NCI-H774 (cell line): ENCODE measurements around the gene AGMO.
A peak's percentile ranks its signal among the peaks of the same experiment; 100 is the strongest.

Experiments
- DNase-seq: peaks from one replicate; lab custom pipeline; 2025; lab: John Stamatoyannopoulos, UW

The AGMO gene

DNA sequence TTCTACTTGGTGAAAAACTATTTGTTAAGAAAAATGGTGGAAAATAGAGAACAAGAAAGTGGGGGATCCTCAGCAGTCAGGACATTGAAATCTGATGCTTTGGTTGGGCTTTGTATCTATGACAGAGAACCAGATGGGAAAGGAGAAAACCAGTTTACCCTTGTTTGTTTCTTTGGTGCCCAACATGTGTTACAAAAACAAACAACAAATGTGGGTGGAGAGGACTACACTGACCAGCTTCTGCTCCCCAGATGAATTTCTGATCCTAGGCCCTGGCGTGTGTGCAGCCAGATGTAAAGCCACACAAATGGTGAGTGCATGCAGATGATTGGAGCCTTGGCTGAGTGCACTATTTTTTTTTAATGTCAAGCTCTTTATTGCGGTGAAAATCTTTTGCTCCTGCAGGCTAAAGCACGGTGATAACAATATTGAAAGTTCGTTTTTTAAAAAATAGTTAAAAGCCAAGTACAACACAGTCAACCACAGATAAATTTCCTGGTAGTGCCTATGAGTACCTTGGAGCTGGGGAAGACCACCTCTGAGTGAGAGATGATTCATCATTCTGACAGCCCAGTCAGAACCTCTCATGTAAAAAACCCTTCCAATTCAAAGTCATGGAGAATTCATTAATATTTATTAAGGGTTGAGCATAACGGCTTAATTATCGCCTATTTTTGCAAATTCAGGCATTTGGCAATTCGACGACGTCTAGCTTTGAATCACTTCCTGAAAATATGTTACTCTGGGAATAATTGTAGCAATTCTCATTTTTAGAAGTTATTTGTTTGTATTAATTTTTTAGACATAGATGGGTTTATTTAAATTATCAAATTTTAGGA, 163.7 kb downstream of the AGMO start:
- DNase-seq = no peak

DNA sequence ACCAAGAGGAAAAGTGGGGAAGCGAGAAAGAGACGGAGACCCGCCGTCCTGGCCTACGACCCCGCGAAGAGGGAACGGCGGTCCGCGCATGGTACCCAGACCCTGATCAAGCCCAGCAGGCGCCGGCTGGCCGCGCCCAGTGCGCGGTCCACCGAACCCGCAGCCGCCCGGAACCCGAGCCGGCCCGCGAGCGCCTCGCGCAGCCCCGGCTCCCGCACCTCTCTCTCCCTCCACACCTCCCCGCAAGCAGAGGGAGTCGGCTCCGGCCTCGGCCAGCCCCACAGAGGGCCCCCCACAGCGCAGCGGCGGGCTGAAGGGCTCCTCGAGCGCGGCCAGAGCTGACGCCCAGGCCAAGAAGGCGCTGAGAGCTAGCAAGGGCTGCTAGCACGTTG, 164.7 kb downstream of the AGMO start:
- DNase-seq = no peak

DNA sequence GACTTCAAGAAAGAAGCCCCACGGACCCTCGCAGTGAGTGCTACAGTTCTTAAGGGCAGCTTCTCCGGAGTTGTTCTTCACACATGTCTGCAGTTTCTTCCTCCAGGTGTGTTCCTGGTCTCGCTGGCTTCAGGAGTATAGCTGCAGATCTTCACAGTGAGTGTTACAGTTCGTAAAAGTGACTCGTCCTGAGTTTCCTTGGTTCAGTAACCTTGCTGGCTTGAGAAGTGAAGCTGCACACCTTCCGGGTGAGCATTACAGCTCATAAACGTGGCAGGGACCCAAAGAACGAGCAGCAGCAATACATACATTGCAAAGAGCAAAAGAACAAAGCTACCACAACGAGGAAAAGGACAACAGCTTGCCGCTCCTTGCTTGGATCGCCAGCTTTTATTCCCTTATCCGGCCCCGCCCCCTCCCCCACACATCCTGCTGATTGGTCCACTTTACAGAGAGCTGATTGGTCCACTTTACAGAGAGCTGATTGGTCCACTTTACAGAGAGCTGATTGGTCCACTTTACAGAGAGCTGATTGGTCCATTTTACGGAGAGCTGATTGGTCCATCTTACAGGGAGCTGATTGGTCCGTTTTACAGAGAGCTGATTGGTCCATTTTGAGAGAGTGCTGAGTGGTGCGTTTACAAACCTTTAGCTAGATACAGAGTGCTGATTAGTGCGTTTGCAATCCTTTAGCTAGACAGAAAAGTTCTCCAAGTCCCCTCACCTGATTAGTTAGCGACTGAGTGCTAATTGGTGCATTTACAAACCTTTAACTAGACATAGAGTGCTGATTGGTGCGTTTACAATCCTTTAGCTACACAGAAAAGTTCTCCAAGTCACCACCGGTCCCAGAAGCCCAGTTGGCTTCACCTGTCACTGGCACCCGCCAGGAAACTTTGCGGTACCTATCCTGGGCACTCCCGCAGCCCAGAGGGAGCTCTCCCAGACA, 165.3 kb downstream of the AGMO start:
- no peak for DNase-seq

DNA sequence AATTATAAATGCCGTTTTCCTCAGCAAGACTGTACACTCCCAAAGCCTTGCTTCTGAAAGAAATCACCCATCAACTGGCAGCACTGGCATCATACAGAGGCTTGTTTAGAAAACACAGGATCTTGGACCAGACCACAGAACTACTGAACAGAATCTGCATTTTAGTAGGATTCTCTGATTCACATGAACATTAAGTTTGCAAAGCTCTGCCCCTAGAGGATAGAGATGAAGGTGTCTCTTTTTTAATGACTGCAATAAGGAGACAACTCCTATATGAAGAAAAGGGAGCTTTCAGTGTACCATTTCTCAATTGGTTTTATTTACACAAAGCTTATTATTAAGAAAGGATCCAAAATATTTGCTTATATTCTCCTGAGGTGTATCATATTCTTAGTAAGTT, 172.7 kb downstream of the AGMO start:
- DNase-seq = no peak

DNA sequence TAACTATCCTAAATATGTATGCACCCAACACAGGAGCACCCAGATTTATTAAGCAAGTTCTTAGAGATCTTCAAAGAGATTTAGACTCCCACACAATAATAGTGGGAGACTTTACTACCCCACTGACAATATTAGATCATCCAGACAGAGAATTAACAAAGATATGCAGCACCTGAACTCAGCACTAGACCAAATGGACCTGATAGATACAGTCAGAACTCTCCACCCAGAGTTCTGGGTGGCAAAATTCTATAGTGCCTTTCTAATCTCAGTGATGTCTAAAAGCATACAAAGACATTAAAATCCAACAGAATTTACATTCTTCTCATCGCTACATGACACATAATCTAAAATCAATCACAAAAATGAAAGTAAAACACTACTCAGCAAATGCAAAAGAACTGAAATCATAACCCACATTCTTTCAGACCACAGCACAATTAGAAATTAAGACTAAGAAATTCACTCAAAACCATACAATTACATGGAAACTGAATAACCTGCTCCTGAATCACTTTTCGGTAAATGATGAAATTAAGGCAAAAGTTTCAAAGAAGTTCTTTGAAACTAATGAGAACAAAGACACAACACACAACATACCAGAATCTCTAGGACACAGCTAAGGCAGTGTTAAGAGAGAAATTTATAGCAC, 183.2 kb downstream of the AGMO start:
- DNase-seq = no peak

DNA sequence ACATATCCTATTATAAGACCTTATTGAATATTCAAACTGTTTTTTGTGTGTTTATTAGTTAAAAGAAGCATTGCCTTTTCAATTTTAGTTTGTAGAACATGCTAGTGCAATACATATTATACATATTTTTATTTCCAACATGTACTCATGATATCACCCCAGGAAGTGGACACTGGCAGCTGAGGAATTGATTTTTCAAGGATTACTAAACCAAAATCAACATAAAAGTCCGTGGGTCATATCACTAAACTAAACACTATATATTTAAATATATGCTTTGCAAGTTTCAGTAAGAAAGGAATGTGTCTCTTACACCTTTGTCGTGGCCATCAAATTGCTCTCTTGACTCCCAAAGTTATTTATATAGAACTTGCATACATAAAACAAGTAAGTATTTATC, 185.2 kb downstream of the AGMO start:
- no peak for DNase-seq

DNA sequence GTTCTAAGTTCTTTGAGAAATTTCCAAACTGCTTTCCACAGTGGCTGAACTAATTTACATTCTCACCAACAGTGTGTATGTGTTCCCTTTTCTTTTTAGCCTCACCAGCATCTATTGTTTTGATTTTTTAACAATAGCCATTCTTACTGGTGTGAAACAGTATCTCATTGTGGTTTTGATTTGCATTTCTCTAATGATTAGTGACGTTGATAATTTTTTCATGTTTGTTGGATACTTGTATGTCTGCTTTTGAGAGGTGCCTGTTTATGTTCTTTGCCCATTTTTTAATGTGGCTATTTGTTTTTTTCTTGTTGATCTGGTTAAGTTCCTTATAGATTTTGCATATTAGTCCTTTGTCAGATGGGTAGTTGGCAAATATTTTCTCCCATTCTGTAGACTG, 191.4 kb downstream of the AGMO start:
- DNase-seq = no peak

DNA sequence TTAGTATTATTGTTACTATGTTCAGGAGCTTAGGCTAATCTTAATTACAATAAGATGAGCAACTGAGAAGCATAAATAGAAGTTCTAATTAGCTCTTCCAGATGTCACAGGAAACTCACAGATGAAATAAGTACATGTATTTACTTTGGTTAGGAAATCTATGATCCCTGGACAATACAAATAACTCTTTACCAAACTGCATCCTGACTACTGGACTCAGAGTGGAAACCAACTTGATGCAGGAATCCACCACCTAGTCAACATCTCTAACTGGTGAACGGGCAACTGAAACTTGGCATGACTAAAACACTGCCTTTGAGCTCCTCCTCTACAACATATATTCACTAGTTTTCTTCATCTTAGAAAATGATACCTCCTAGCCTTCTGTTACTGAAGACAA, 193.2 kb downstream of the AGMO start:
- no peak for DNase-seq

DNA sequence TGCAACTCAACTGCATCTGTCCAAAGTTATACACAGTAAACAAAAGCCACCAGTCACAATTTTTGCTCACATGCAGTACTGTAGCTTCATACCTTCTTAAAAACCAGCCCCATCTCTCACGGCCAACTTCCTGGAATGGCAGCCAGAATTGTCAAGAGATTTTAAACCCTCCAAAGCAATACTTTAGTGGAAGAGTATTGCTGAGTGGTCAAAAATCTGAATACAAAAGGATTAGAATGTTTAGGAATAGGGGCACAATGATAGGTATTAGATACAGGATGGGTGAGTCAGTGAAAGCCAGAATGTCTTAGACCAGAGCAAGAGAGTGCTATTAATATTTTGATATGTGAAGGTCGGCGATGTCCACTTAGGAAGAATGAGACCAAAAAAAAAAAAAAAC, 193.9 kb downstream of the AGMO start:
- no peak for DNase-seq

DNA sequence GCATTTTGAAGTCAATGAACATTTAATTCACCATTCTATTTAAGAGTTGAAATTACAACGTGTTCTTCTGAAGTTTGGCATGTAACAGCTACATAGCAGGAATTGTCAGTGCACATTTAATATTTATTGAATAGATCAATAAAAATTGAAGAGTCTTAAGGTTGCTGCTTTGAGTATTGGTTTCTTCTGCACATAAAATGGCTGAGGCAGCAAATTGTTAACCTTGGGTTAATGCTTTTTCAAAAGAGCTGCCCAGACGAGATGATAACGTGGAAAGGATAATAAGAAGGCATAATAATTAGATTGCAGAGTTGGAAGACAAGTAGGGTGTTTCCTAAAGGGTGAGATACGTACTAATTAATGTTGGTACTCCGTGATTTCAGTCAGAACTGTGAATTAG, 203.7 kb downstream of the AGMO start:
- DNase-seq = no peak

DNA sequence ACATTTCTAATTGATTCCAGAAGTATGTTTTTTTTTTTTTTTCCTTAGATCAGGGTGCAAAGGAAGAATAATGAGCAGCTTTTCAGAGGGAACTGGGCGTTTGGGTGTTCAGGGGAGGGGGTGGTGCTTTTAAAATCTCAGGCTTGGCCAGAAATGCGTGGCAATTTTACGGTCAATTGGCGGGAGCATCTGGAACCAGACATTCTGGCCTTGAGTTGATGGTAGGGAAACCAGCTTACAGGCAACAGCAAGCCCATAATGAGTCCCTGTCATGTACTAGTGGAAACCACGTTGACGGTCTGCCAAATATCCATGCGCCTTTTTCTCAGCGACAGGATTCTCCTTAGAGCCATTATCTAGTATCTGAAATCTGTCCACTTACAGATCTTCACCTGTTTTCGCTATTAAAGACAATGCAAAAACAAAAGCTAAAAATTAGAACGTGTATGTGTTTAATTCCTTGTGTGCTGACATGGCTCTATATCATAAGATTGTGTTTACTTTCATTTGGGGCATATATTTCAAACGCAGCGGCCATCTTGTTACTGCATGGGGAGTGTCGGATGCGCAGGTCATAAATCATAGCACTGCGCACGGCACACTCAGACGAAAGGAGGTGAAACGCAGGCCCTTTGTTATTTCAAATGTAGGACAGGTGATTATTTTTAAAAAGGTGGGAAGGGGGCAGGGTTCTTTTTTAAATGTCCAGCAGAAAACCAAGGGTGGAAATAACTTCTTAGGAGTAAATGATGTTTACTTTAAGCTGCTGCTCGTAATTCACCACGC, 209.2 kb downstream of the AGMO start:
- DNase-seq = no peak

DNA sequence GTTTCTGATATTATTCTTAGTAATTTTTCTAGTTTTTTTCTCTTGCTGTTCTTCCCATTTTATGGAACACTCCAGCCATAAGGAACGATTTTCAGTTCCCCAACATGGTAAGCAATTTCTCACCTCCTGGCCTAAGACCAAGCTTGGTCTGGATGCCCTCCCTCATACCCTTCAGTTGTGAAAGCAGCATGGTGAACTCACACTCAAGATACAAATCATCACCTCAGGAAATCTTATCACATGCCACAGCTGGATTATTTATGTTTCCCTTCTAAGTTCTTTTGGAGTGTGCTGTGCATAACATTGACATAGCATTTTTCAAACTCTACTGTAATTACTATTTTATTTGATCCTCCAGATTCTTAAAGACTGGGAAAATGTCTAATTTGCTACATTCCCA, 216.6 kb downstream of the AGMO start:
- no peak for DNase-seq

DNA sequence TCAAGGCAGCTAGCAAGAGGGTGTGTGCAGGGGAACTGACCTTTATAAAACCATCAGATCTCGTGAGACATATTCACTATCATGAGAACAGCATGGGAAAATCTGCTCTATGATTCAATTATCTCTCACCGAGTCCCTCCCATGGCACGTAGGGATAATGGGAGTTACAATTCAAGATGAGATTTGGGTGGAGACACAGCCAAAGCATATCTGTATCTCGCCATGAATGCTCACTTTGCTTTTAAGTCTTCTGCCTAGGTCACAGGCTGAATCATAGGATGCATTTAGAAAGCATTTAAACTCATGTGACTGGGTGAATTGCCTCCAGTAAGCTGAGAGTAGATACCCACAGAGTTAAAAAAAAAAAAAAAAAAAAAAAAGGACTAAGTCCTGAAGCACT, 220.0 kb downstream of the AGMO start:
- DNase-seq = no peak

DNA sequence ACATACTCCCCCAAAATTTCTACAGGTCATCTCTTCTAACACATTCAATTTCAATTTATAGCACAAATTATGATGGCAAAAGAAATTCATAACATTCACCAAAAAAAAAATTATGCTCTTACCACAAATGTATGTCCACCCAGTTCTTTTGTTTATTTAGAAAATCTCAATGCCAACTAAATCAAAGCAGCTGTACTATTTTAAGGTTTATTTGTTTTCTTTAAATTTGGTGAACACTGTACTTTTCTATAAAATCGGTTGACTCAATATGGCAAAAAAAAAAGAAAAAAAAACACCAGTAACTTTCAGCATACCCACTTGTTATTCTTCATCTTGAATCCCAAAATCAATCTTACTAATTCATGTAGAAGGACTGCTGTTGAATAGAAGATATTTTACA, 225.7 kb downstream of the AGMO start:
- DNase-seq = no peak

DNA sequence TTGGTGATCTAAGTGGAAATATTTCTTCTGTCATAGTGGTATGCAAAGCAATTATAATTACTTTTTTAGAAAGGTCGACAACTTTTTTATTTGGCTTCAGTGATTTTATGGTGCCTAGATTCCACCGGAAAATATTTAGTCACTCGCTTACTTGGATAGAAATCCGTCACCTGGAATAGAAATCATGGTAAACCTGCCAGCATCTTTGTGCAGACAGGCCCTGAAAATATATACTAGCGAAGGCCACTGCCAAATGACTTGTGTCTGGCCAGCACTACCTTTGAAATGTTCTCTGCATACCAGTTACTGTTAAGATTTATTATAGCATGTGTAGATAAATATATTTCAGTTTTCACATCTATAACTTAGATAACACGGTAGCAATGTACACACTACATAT, 226.4 kb downstream of the AGMO start:
- no peak for DNase-seq

DNA sequence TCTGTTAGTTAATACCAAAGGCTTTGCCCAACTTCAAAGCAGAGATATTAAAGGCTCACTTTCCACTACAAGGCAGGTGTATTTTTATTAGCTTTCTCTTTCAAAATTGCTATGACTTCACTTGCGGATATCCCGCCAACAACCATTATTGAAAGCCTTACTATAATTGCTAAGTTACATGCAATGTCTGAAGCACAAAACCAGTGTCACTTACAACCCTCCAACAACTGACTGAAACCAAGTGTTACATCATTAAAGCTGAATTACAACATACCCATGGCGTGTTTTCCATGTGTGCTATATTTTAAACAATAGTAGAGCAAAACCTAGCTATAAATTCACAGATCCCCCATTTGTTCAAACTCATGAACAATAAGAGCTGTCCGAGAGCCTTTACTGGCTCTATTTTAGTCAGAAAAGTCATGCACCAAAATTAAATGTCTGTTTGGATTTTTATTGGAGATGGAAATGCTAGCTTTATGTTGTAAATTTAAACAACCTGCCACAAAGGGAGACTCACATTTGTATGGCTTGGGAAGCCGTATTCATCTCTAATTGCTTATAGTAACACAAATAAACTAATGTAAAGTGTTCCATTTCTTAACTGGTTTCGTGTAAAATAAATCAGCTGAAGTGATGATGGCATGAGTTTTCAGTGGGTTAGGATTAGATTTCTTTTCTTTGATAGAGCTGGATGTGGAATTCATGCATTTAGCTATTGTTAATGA, 227.1 kb downstream of the AGMO start:
- DNase-seq = peak; percentile 70

DNA sequence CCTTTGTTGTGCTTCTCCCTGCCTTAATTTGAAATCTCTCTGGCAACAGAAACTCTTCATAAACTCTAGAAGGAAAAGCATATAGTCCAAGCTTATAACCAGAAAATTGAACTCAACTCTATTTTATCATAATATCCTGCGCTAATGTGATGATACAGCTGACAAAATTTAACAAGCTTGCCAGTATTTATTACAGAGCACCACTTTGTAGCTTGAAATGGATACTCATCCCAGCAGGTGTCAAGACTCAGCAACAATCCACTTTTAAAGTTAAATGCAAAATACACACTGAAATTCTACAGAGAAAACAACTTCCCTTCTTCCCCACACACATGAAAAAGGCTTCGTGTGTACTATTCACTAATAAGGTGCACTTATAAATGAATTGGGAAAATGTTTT, 228.9 kb downstream of the AGMO start:
- no peak for DNase-seq

DNA sequence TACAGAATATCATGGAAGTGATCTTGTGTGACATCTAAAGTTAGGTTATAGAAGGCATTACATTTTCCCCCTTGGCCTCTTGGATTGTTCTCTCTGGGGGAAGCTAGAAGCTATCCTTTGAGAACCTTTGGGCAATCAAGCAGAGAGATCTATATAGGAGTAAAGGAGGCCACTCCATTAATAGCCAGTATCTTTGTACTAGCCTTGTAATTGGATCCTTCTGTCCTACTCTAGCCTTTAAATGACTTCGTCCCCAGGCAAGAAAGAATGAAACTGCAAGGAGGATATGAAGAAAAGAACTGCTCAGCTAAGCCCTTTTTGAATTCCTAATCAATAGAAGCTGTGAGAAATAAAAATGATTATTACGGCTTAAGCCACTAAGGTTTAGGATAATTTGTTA, 230.9 kb downstream of the AGMO start:
- DNase-seq = no peak

DNA sequence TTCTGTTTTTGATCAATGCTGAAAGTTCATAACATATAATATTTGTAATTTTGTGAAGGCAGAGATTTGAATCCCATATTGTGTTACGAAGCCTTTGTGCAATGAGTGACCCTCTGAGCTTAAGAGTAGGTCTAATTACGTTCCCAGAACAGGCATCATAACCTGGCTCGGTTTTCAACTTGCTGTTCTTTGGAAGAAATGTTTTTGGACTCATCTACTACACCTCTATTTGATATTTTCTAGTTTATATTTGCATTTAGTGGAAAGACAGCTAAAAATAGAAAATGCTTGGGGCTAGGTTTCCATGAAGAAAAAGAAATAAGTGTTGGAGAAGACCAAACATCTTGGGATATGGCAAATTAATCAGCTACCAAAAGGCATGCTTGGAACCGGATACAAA, 234.8 kb downstream of the AGMO start:
- DNase-seq = no peak

DNA sequence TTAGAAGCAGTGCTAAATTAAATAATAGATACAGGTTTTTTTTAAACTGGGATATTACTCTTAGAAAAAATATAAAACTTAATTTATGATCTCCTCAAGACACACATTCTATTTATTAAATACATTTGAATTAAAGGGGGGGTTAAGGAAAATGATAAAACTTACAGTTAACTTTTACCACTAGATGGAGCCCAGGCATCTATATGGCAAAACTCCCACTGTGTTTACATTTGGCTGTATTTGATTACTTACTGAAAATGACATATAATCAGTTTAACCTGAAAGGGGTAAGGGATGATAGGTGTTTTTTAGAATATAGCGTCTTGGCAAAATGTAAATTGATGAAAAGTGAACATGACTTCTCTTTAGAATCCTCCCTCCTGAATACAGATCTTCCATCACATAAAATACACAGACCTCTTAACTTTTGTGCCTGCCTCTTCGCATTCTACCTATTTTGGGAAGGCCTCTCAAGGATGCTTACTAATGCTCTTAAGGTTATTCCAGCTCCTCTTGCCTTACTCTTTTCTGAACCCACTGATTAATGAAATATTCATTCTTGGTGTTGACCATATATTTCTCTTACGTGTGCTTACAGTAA, 235.7 kb downstream of the AGMO start:
- DNase-seq = peak; percentile 36

DNA sequence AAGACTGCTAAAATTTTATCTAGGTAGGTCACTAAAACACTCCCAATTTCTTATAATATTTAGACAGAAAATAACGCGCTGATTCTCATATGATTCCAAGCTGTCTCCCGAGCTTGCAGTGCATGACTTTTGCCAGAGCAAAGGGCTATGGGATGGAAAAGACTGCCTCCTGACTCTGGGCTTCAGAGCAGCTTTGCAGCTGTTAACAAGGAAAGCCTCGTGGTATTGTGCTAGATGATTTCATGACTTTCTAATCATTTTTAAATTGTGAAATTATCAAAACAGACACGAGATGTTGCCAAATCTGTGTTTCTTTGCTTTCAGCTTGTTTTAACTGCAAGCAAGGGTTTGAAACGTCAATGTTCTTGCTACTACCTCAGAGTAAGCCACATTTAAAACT, 238.3 kb downstream of the AGMO start:
- no peak for DNase-seq
